ENCODE data around the gene RNF214.

Gene RNF214

DNA sequence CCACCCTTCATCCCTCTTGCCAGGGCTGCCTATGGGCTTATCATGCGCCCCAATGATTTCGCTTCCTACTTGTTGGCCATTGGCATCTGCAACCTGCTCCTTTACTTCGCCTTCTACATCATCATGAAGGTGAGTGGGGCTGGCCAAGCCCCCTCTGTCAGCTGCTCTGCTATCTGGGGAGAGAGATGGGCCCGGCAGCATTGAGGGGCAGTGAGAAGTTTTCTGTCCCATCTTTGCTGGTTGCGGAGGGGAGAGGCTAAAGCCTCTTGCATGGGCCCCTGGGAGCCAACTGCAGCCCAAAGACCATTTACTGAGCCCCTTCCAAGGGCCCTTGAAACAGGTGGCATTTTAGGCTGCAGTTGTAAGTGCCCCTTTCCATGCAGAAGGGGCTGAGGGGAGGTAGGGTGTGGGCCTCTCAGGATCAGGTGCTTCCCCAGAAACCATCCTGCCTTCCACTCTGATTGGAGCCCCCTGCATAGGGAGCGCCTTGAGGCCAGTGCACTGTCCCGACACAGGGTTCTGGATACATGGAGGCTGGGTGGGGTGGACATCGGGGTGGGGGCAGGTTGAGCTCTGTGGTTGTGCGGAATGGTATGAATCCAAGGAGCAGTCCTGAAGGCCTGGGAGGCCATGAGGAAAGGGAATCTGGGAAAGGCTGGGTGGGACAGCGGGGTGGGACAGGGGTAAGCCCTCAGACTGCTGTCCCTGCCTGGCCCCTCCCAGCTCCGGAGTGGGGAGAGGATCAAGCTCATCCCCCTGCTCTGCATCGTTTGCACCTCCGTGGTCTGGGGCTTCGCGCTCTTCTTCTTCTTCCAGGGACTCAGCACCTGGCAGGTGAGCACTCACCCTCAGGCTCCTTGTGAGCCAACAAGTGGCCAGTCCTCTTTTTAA lies 39.1 kb upstream of the RNF214 start:
- no peak for DNase-seq (ENCODE audit: insufficient read length, low spot score)
- no peak for FAIRE-seq
- TF ChIP-seq, protein P1, sequence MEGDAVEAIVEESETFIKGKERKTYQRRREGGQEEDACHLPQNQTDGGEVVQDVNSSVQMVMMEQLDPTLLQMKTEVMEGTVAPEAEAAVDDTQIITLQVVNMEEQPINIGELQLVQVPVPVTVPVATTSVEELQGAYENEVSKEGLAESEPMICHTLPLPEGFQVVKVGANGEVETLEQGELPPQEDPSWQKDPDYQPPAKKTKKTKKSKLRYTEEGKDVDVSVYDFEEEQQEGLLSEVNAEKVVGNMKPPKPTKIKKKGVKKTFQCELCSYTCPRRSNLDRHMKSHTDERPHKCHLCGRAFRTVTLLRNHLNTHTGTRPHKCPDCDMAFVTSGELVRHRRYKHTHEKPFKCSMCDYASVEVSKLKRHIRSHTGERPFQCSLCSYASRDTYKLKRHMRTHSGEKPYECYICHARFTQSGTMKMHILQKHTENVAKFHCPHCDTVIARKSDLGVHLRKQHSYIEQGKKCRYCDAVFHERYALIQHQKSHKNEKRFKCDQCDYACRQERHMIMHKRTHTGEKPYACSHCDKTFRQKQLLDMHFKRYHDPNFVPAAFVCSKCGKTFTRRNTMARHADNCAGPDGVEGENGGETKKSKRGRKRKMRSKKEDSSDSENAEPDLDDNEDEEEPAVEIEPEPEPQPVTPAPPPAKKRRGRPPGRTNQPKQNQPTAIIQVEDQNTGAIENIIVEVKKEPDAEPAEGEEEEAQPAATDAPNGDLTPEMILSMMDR (IDR thresholded peaks at IDR 0.05; ENCODE audit: insufficient read depth, missing control alignments), result no peak

DNA sequence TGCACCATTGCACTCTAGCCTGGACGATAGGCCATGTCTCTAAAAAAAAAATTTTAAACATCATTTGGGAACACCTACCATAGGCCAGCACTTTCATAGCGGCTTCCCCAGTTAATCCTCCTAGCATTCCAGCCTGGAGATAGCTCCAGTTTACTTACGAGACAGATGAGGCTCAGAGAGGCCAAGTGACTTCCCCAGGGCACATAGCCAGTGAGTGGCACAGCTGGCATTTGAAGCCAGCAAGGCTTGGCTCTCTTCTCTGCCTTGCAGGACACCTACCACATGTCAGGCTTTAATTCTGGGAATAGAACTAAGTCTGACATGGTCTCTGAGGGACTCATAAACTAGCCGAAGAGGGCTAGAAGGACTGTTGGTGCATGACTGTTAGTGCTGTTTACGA lies 38.2 kb upstream of the RNF214 start:
- DNase-seq (ENCODE audit: insufficient read length, low spot score), result no peak
- TF ChIP-seq, protein P1 (IDR thresholded peaks at IDR 0.05; ENCODE audit: insufficient read depth, missing control alignments), result no peak
- no peak for FAIRE-seq

DNA sequence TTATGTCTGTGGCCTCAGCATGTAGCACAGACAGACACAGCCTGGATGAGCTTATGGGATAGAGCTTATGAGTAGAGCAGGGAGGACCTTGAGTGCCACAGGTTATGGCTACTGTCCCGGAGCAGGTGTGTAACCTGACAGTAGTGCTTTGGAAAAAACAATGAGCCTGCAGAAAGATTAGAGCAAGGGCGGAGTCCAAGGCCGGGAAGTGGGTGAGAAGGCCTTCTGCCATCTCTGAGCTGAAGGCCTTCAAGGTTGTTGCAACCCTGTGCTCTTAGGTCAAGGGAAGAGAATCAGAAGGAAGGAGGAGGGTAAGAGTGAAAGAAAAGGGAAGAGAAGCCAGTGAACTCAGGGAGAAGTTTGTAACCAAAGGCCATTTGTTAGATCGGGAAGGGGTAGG lies 37.2 kb upstream of the RNF214 start:
- TF ChIP-seq, protein P1 (IDR thresholded peaks at IDR 0.05; ENCODE audit: insufficient read depth, missing control alignments), result no peak
- FAIRE-seq, result no peak
- no peak for DNase-seq (ENCODE audit: insufficient read length, low spot score)

DNA sequence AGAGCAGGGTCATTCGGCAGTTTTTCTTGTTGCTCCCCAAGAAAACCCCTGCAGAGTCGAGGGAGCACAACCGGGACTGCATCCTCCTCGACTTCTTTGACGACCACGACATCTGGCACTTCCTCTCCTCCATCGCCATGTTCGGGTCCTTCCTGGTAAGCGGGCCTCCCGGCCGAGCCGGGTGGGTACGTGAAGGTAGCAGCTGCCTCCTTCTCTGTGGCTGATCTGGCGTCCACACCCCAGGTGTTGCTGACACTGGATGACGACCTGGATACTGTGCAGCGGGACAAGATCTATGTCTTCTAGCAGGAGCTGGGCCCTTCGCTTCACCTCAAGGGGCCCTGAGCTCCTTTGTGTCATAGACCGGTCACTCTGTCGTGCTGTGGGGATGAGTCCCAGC lies 36.7 kb upstream of the RNF214 start:
- no peak for FAIRE-seq
- TF ChIP-seq, protein P1 (IDR thresholded peaks at IDR 0.05; ENCODE audit: insufficient read depth, missing control alignments), result no peak
- no peak for DNase-seq (ENCODE audit: insufficient read length, low spot score)

DNA sequence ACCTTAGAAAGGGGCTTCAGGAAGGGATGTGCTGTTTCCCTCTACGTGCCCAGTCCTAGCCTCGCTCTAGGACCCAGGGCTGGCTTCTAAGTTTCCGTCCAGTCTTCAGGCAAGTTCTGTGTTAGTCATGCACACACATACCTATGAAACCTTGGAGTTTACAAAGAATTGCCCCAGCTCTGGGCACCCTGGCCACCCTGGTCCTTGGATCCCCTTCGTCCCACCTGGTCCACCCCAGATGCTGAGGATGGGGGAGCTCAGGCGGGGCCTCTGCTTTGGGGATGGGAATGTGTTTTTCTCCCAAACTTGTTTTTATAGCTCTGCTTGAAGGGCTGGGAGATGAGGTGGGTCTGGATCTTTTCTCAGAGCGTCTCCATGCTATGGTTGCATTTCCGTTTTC lies 35.5 kb upstream of the RNF214 start:
- TF ChIP-seq, protein P1 (IDR thresholded peaks at IDR 0.05; ENCODE audit: insufficient read depth, missing control alignments), result no peak
- no peak for DNase-seq (ENCODE audit: insufficient read length, low spot score)
- no peak for FAIRE-seq

DNA sequence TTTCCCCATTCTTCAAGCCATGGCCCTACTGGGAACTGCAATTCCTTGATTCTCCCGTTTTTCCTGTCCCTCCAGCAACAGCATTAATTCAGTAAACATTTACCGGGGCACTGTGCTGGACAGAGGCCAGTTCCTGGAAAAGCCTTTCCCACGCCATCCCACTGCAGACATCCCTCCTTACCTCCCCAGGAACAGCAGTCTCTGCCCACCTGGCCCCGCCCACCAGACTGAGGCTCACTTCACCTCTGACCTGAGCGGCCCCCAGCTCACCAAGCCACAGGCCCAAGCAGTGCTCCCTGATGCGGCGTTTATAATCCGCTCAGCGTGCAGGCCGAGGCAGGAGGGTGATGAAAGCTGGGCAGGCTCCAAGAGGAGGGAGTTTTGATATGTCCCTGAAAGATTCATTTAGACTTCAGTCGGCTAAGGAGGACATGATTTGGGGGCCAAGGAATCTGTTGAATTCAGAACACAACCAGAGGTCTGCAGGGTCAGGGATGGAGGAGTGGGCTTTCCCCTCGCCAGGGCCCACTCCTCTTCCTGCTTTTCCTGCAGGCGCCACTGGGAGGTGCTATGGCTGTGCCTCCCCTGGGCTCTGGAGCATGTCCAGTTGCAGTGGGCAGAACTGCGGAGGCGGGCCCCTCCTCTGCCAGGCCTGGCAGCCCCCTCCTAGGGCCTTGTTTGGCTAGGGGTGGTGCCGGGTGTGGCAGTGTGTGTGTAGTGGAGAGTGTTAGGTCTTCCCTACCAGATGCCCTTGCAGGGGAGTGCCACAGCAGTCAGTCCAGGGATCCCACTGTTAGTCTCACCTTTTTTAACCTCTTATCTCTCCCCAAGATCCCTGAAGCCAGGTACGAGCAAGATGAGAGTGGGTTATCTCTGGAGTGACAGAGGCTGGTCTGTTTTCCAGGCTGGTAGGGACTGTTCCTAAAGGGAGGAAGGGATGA lies 34.7 kb upstream of the RNF214 start:
- TF ChIP-seq, protein P1 (IDR thresholded peaks at IDR 0.05; ENCODE audit: insufficient read depth, missing control alignments), result peak; percentile 38

More for the DNA sequence above, 34.7 kb upstream of the RNF214 start:
- DNase-seq (ENCODE audit: insufficient read length, low spot score) (no peak), FAIRE-seq (no peak)

Data from D721Med (cell line).